ENCODE results near the gene OTOG.

The OTOG gene

DNA sequence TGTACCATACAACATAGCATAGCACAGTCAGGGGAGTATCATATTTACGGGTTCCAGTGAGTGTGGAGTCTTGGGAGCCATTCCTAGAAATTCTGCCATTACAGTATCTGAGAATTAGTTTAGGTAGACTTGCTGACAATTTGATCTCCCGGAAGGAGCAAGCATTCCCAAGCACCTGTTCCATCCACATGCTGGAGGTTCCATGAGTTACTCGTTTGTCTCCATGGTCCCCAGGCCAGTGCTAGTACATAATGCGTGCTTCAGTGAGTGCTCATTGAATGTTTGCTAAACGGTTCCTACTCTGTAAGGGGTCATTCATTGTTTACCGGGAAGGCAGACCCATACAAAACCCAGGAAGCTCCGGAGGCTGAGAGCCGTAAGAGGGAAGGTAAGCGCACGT, 144.9 kb downstream of the OTOG start:
- no peak for DNase-seq (ENCODE audit: low read depth)
- H3K4me3 ChIP-seq (ENCODE audit: low read depth, low read length): no peak overlapping the region
- TF ChIP-seq MYC (IDR thresholded peaks at IDR 0.05; ENCODE audit: low read depth, low read length) (no peak), POLR2A (IDR thresholded peaks at IDR 0.05; ENCODE audit: extremely low read depth, insufficient read length) (no peak)
- TF ChIP-seq, protein P1, sequence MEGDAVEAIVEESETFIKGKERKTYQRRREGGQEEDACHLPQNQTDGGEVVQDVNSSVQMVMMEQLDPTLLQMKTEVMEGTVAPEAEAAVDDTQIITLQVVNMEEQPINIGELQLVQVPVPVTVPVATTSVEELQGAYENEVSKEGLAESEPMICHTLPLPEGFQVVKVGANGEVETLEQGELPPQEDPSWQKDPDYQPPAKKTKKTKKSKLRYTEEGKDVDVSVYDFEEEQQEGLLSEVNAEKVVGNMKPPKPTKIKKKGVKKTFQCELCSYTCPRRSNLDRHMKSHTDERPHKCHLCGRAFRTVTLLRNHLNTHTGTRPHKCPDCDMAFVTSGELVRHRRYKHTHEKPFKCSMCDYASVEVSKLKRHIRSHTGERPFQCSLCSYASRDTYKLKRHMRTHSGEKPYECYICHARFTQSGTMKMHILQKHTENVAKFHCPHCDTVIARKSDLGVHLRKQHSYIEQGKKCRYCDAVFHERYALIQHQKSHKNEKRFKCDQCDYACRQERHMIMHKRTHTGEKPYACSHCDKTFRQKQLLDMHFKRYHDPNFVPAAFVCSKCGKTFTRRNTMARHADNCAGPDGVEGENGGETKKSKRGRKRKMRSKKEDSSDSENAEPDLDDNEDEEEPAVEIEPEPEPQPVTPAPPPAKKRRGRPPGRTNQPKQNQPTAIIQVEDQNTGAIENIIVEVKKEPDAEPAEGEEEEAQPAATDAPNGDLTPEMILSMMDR (IDR thresholded peaks at IDR 0.05; ENCODE audit: low read depth, low read length): no peak
- TF ChIP-seq, protein P2, sequence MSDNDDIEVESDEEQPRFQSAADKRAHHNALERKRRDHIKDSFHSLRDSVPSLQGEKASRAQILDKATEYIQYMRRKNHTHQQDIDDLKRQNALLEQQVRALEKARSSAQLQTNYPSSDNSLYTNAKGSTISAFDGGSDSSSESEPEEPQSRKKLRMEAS (IDR thresholded peaks at IDR 0.05; ENCODE audit: low read depth, low read length): no peak

DNA sequence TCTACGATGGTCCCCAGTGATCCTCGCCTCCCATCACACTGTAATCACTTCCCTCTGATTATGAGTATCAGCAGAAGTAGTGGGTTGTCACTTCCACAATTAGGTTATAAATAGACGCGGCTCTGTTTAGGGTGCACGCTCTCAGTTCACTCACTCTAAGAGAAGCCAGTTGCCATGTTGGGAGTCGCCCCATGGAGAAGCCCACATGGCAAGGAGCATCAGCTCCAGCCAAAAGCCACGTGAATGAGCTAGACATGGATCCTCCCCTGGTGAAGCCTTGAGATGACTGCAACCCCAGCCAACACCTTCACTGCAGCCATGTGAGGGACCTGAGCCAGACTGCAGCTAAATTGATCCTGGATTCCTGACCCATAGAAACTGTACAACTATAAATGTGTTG, 145.9 kb downstream of the OTOG start:
- H3K4me3 ChIP-seq (ENCODE audit: low read depth, low read length): no peak overlapping the region
- TF ChIP-seq, protein P1 (IDR thresholded peaks at IDR 0.05; ENCODE audit: low read depth, low read length): no peak
- TF ChIP-seq POLR2A (IDR thresholded peaks at IDR 0.05; ENCODE audit: extremely low read depth, insufficient read length): no peak
- TF ChIP-seq, protein P2 (IDR thresholded peaks at IDR 0.05; ENCODE audit: low read depth, low read length): no peak
- no peak for TF ChIP-seq MYC (IDR thresholded peaks at IDR 0.05; ENCODE audit: low read depth, low read length)
- DNase-seq (ENCODE audit: low read depth): no peak

DNA sequence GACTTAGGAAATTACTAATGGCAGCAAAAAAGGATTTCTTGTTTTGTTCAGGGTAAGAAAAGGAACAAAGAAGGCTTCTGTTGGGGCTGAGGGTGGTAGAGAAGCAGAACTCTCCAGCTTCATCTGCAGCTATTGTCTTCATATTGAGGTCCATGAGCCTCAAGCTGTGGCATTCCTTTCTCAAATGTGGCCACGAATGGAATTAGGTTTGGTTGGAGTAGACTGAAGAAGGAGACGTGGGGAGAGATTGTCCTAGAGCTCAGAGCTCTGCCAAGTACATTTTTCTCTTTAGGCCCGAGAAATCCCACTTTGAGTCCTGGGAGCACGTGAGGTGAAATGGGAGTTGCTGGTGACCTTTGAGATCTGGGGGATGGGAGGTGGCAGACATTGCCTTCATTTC, 146.5 kb downstream of the OTOG start:
- no peak for TF ChIP-seq MYC (IDR thresholded peaks at IDR 0.05; ENCODE audit: low read depth, low read length)
- no peak overlapping the region for H3K4me3 ChIP-seq (ENCODE audit: low read depth, low read length)
- no peak for DNase-seq (ENCODE audit: low read depth)

DNA sequence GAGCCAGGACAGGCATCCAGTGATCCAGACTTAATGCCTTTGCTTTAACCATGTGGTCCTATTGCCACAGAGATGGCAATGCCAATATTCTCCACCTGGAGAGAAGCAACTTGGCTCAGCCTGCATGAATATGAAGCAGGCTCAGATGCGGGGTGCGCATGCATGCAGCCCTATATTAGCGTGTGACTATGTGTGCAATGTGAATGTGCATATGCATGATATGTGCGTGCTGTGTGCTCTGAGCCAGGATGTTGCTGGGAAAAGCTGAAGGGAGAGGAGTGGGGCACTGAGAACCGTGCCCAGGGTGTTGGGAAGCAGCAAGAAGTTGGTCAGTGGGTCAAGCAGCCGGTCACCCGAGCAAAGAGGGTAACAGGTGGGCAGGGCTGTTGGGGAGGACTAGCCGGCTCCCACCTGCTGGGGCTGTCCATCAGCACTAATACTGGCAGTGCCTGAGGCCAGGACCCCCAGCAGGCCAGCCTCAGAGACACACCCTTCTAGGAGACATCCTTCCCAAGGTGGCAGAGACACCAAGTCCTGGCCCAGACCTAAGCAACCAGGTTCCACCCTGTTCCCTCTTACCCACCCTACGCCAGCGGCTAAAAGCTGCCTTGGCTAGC, 147.5 kb downstream of the OTOG start:
- TF ChIP-seq POLR2A (IDR thresholded peaks at IDR 0.05; ENCODE audit: extremely low read depth, insufficient read length) (no peak), MYC (IDR thresholded peaks at IDR 0.05; ENCODE audit: low read depth, low read length) (no peak)
- TF ChIP-seq, protein P2 (IDR thresholded peaks at IDR 0.05; ENCODE audit: low read depth, low read length): no peak
- TF ChIP-seq, protein P1 (IDR thresholded peaks at IDR 0.05; ENCODE audit: low read depth, low read length): no peak
- no peak for DNase-seq (ENCODE audit: low read depth)
- H3K4me3 ChIP-seq (ENCODE audit: low read depth, low read length): no peak overlapping the region

DNA sequence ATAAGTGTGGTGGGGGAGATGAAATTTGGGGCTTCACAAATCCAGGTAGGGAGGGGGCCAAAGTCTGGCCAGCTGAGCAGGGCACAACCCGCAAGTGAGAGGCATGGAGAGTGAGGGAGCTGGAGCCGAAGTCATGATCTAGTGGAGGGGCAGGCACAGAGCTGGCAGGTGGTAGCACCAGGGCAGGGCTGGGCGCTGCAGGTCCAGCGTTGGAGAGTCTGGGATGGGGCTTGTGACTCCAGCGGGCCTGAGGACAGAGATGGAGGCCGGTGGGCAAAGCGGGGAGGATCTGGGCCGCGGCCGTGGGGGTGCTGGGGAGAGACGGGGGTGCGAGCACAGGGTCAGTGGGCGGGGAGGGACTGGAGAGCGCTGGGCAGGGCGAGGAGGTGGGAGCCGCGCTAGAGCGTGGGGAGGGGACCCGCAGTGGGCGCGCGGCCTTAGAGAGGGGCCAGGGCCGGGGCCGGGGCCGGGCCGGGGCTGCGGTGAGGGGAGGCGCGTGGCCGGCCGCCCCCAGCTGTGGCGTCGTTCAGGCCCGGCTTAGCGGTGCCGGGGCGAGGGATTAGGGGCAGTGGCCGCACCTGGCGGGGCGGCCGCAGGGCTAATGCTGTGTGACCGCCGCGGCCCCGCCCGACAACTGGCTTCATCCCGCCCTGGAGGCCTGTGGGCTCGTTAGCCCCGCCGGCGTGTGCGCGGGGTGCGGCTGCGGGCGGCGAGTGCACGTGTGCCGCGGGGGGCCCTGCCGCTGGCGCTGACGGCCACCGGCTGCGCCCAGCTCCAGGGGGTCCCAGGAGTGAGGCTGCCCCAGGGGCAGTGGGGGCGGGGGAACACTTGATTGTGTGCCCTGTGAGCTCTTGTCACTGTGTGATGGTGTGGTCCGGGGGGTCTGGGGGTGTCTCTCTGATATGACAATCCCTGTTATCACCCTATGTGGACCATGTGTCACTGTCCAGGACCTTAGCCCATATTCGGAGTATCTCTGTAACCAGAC, 148.7 kb downstream of the OTOG start:
- no peak for TF ChIP-seq POLR2A (IDR thresholded peaks at IDR 0.05; ENCODE audit: extremely low read depth, insufficient read length)
- TF ChIP-seq MYC (IDR thresholded peaks at IDR 0.05; ENCODE audit: low read depth, low read length): no peak
- TF ChIP-seq, protein P2 (IDR thresholded peaks at IDR 0.05; ENCODE audit: low read depth, low read length): no peak
- no peak for DNase-seq (ENCODE audit: low read depth)
- H3K4me3 ChIP-seq (ENCODE audit: low read depth, low read length): no peak overlapping the region

DNA sequence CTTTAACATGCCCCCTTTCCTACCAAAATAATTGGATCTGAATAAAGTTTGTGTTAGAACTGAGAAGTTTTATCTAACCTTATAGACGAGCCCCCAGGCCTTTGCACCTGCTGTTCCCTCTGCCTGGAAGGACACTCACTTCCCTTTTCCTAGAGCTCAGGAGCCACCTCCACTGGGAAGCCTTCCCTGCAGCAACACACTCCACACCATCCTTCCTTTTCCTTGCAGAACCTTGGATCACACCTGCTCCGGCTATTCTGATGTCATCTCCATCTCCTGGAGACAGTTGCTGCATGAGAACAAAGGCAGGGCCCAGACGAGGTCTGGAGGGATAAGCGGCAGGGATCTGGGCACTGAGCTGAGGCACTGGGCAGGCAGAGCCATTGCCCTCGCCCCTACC, 149.7 kb downstream of the OTOG start:
- DNase-seq (ENCODE audit: low read depth): no peak

More for the DNA sequence above, 149.7 kb downstream of the OTOG start:
- H3K4me3 ChIP-seq (ENCODE audit: low read depth, low read length): no peak overlapping the region
- TF ChIP-seq, protein P1 (IDR thresholded peaks at IDR 0.05; ENCODE audit: low read depth, low read length): no peak
- TF ChIP-seq POLR2A (IDR thresholded peaks at IDR 0.05; ENCODE audit: extremely low read depth, insufficient read length) (no peak), MYC (IDR thresholded peaks at IDR 0.05; ENCODE audit: low read depth, low read length) (no peak)
- TF ChIP-seq, protein P2 (IDR thresholded peaks at IDR 0.05; ENCODE audit: low read depth, low read length): no peak

Data from NB4 (cell line).